ENCODE measurements around the gene POU2F3. TPM values are rescaled to one million over a fixed set of nuclear protein-coding genes. Genes with fewer than 3 reads are reported as not detected.

The POU2F3 gene
- total and polyA plus RNA-seq, 2 of the 8 experiments (the other 6 are each of a cell fraction or from before 2014, with no cell fraction given), result 1.0 to 2.1 TPM

DNA sequence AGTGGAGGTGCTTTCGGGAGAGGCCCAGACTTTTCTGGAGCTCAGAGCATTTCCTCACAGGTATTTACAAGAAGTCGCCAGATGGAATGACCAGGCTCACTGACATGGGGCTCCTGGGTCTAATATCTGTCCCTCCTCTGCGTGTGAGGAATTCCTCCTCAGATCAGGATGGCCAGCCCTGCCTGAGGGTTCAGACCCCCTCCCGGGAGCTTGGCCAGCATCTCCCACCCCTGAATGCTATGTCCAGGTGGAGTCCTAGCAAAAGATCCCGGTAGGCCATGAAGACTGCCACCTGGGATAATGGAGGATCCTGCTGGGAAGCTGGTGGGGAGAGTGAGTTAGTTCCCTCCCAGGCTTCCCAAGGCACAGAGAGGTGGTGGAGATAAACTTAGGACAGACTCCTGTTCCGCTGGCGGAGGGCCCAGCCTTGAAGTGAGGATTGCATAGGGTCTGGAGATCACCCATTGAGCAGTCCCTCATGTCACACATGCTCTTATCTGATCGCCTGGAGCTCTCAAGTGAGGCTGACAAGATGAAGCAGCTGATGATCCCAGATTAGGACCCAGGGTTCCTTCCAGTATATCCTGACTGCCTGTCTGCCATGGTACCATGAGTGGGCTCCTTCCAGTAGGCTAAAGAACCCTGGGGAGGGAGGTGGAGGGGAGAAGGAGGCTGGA, 23.4 kb upstream of the POU2F3 start:
- TF ChIP-seq EZH2 (IDR thresholded peaks at IDR 0.05; ENCODE audit: low read depth, low read length, severe bottlenecking), result no peak
- TF ChIP-seq RNF2 (IDR thresholded peaks at IDR 0.05; ENCODE audit: borderline replicate concordance, low read depth, low read length, missing control alignments, poor library complexity, severe bottlenecking), result no peak
- no peak for TF ChIP-seq GTF2F1 (IDR thresholded peaks at IDR 0.05; ENCODE audit: borderline replicate concordance, low read depth, low read length)
- no peak for TF ChIP-seq JUND (IDR thresholded peaks at IDR 0.05; ENCODE audit: low read length)
- H3K9me3 ChIP-seq (ENCODE audit: insufficient read depth in 2 of 2, low read depth in 1 of 2, low read length in 1 of 2), result no peaks in the 10 kb centered on the region
- H2AK5ac ChIP-seq (ENCODE audit: low read depth, low read length), result no peak overlapping the region
- no peak overlapping the region for H3K23ac ChIP-seq (ENCODE audit: insufficient read length)
- H3K79me1 ChIP-seq (ENCODE audit: low read depth, low read length), result no peaks in the 10 kb centered on the region
- peaks cover 5 to 11% of the 10 kb centered on the region in 2 experiments for H4K20me1 ChIP-seq (replicated peaks in 1 of 2; ENCODE audit: control insufficient read depth in 1 of 2, insufficient read depth in 2 of 2, low read length in 2 of 2)
- WGBS, 2 experiments (ENCODE audit: extremely low coverage in 1 of 2, insufficient coverage in 1 of 2, insufficient read length in 1 of 2, insufficient replicate concordance in 2 of 2, low coverage in 1 of 2, low lambda C conversion rate in 2 of 2, missing lambda C conversion rate in 1 of 2), result 81% methylated on average over 8 of the region's 8 CpGs; no CpG with 5 or more reads in 1 of the 2 experiments
- no peak overlapping the region for H3K27ac ChIP-seq (ENCODE audit: low read depth, low read length)
- no peak overlapping the region for H2BK15ac ChIP-seq (ENCODE audit: low read length)
- H4K5ac ChIP-seq (ENCODE audit: insufficient read length, low read depth, low read length), result no peak overlapping the region
- no peak overlapping the region for H2BK120ac ChIP-seq (replicated peaks; ENCODE audit: low read depth, low read length)
- no peak overlapping the region for H2BK12ac ChIP-seq (ENCODE audit: low read depth, low read length)
- H2AFZ ChIP-seq (ENCODE audit: low read length), result no peak overlapping the region
- H2BK20ac ChIP-seq (ENCODE audit: low read length), result no peak overlapping the region
- no peak overlapping the region for H3K4me2 ChIP-seq (ENCODE audit: insufficient read depth in 1 of 2, low read depth in 2 of 2, low read length in 2 of 2)
- no peak overlapping the region for H4K8ac ChIP-seq (ENCODE audit: extremely low read depth, insufficient read depth, low read length)
- no peak overlapping the region for H4K91ac ChIP-seq (replicated peaks; ENCODE audit: insufficient read length, low read length)
- ChIA-PET POLR2A (ENCODE audit: partially characterized antibody) (no interaction called here), CTCF (ENCODE audit: partially characterized antibody) (interaction anchor here (1.5 to 26.2 kb wide), 6 partner anchors 14 to 87 kb away, joined by 4 to 394 read pairs (median 34); no protein-coding TSS in a partner anchor)
- H3K18ac ChIP-seq (ENCODE audit: extremely low read depth, low read length), result no peak overlapping the region
- no peaks in the 10 kb centered on the region; the same call in 1 of the 2 replicates for H3K23me2 ChIP-seq (ENCODE audit: low read depth, low read length)
- no peak overlapping the region for H3K4ac ChIP-seq (replicated peaks; ENCODE audit: insufficient read length, low read depth, low read length)
- H3K79me2 ChIP-seq (ENCODE audit: control insufficient read depth in 1 of 2, insufficient read depth in 2 of 2, low read length in 2 of 2), result no peaks in the 10 kb centered on the region
- no peak overlapping the region for H3K4me3 ChIP-seq (ENCODE audit: extremely low read depth in 1 of 4, insufficient read depth in 2 of 4, low read depth in 3 of 4, low read length in 4 of 4)
- H2BK5ac ChIP-seq (ENCODE audit: low read depth, low read length), result no peak overlapping the region
- H3K27me3 ChIP-seq (replicated peaks in 1 of 4; ENCODE audit: control insufficient read depth in 3 of 4, extremely low read depth in 1 of 4, insufficient read depth in 3 of 4, low read length in 3 of 4), result peaks cover 43 to 78% (median 60%) of the 10 kb centered on the region in 4 experiments
- H3K4me1 ChIP-seq (replicated peaks in 1 of 4; ENCODE audit: control insufficient read depth in 3 of 4, insufficient read depth in 4 of 4, low read length in 3 of 4), result peaks cover 0 to 16% (median 8%) of the 10 kb centered on the region in 4 experiments; a peak in 5 of 7 replicates
- no peak overlapping the region for H3K56ac ChIP-seq (replicated peaks; ENCODE audit: insufficient read length, low read depth, low read length)
- no peaks in the 10 kb centered on the region for H3K36me3 ChIP-seq (ENCODE audit: control insufficient read depth in 2 of 4, insufficient read depth in 4 of 4, low read length in 3 of 4)
- H3K14ac ChIP-seq (ENCODE audit: insufficient read length), result no peak overlapping the region
- DNase-seq (ENCODE audit: low read depth in 1 of 2, low spot score in 2 of 2) (no peak), FAIRE-seq (no peak)
- H3K9ac ChIP-seq (replicated peaks in 1 of 4; ENCODE audit: extremely low read depth in 1 of 4, low read depth in 3 of 4, low read length in 3 of 4), result no peak overlapping the region
